HuH-7.5 (cell line): ENCODE measurements around the gene VAV1.
A peak's percentile ranks its signal among the peaks of the same experiment; 100 is the strongest.
"Not testable (repeated sequence)": the region's sequence is repeated elsewhere in the genome, so short reads cannot be mapped to it uniquely, and the experiment has no call there.

Experiments used
- DNase-seq: peaks from one replicate; pipeline ENCODE4 v3.0.0; 2011; ENCODE audit warnings: low spot score

Gene VAV1

DNA sequence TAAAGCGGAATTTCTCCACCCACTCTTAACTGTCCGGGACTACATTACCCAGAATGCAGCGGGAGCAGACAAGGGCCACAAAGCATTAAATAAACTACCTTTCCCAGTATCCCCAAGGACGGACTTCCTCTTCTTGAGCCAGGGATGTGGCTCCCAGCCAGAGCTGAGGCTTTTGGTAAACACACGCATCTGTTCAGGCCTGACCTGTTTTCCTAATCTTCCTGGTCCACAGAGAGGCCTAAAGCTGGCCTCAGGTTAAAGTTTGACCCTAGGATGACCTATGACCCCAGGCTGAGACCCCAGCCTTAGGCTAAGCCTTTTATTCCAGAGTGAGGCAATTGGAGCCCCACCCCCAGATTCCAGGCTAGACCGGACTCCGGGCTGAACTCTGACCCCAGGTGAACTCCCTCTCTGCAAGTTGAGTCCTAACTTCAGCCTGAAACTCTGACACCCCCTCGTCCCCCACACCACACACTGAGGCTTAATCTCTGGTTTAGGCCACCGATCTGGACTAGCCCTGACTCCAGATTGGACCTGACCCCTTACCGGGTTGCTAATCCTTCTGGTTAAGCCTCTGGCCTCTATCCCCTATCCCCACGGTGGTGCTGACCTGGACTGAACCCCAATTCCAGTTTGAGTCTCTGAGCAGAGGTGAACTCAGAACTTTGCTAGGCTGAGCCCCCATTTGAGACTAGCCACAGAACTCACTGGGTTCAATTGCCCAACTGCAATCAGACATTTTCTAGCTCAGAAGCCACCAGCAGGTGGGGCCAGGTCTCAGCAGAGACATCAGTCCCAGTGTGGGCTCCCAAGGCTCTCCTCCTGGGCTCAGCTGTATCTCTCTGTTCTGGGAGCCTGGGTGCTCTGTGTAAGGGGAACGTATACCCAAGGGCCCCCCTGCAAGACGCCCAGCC, 34.4 kb upstream of the VAV1 start:
- peak; percentile 88 for DNase-seq

DNA sequence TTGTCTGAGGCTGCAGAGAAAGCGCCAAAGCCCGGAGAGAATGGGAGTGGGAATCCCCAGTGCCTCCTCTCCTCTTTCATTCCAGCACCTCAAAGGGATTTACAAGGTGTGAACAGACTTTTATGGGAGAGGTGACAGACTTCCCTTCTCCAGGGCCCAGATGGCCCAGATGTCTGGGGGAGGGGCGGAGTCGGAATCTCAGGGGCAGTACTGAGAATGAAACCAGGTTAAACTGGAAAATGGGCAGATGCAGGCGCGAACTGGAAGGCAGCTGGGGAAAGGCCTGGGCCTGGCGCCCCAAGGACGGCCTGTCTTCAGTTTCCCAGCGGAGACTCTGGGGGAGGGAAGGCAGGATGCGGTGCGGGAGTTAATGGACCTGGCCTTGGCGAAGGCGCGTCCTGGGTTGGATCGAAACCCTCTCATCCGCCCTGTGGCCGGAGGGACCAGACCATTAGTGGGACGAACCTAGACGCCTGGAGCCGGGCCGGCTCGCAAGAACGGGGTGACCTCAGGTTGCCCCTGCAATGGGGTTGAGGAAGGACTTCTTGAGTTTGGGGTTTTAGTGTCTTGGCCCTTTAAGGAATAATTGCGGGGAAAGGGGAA, 33.6 kb upstream of the VAV1 start:
- DNase-seq = no peak

DNA sequence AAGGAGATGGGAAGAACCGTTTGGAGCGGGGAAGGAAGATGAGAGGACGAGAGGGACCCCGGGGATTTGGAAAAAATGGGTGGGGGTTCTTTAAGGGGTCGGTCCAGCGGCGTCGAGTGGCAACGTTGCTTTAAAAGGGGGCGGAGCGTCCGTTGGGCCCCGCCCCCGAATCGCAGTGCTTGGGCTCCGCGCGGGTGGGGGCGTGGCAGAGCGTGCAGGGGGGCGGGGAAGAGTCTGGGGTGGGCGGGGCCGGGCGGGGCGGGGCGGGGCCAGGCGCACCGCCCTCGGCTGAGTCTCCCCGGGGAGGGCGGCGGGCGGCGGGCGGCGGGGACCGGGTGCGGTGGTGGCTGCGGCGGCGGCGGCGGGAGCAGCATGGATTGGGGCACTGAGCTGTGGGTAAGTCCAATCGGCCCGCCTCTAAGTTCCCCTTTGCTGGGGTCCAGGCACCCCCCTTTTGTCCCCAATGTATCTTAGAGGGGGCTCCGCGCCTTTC, 33.1 kb upstream of the VAV1 start, which contains the start of gene TRIP10:
TRIP10 (plus strand) TSS at position 291 of the 493 bp plus-strand sequence; CDS start at position 373, 82 bp downstream.
- DNase-seq = peak; percentile 76

DNA sequence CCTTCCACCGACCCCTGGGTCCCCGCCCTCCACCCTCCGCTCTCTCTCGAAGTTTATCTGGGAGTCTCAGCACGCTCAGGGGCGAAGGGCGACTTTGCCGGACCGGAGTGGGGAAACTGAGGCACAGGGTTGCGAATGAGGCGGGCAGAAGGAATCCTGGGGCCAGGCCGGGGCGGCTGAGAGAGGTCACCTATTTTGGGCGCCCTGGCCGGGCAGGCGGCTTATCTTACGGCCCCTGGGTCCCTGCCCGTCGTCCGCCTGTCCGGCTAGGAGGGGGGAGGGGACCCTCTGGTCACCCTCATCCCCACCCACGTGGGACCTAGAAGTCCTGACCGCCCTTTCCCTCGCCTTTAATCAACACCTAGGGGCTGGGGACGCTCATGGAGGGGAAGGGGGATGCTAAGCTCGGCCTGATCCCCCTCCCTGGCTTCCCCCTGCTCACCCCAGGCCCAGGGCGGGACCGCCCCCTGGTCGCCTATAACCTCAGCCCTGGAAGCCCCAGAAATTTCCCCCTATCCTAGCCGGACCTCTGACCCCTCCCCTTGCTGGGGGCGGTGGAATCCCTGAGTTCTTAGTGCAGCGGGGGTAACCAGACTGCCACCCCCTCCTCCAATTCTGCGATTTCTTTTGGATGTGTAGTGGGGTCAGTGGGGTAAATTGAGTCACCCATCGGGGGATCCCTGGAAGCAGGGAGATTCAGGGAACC, 32.5 kb upstream of the VAV1 start:
- DNase-seq = peak; percentile 90

DNA sequence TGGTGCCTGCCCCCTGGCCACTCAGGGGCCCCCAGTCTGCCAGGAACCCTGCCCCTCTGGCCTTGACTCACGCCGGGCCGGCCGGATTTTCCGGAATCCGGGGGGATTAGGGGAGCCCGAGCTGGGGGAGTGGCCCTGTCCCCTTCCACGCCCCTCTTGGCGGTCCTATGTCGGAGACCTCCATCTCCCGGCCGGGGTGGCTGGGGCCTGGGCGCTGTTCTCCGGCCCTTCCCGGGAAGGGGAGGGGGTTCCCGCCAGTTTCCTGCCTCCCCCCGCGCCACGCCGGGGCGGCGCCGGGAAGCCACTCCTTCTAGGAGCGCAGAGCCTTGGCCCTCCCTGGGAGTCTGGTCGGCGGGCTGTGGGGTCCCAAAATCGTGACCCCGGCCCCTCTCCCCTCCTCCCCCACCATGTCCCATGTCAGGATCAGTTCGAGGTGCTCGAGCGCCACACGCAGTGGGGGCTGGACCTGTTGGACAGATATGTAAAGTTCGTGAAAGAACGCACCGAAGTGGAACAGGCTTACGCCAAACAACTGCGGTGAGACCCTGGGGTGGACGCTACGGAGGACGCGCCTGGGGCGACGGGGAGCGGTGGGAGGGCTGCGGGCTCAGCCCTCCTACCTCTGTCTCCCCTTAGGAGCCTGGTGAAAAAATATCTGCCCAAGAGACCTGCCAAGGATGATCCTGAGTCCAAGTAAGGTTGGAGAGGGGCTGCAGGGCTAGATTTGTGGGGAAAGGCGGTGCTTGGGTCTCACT, 31.7 kb upstream of the VAV1 start:
- DNase-seq = no peak

DNA sequence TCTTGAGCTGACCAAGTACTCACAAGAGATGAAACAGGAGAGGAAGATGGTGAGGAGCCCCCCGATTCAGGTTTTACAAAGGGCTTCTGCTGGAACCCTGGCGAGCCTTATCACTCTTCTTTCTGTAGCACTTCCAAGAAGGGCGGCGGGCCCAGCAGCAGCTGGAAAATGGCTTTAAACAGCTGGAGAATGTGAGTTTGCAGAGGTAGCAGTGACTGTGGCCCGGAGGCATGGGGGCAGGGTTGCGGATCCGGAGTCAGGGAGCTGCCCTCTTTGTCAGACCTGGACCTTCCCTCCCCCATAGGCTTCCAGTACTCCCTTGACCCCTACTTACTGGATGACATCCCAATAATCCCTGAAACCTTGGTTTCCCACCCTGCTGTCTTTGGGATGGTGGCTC, 29.4 kb upstream of the VAV1 start:
- no peak for DNase-seq

DNA sequence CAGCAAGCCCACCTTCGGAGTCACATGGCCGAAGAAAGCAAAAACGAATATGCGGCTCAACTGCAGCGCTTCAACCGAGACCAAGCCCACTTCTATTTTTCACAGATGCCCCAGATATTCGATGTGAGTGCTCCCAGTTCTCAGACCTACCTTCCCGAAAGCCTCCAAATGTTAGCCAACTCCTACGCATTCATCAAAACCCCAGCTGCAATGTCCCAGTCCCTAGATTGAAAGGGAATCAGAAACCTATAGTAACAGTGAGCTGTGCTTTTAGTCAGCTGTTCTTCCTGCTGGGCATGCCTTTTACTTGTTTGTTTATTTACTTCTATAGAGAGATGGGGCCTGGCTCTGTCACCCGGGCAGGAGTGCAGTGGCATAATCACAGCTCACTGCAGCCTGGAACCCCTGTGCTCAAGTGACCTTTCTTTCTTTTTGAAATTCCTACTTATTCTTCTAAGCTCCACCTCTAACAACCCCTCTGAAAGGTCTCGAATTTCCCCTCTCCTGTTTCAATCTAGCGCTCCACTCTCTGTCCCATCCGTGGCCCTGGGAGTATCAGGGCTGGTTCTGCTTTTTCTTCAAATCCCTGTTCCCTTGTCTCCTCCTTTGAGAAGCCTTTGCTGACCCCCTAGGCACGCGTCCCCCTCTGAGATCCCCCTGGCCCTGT, 28.7 kb upstream of the VAV1 start:
- DNase-seq = no peak

DNA sequence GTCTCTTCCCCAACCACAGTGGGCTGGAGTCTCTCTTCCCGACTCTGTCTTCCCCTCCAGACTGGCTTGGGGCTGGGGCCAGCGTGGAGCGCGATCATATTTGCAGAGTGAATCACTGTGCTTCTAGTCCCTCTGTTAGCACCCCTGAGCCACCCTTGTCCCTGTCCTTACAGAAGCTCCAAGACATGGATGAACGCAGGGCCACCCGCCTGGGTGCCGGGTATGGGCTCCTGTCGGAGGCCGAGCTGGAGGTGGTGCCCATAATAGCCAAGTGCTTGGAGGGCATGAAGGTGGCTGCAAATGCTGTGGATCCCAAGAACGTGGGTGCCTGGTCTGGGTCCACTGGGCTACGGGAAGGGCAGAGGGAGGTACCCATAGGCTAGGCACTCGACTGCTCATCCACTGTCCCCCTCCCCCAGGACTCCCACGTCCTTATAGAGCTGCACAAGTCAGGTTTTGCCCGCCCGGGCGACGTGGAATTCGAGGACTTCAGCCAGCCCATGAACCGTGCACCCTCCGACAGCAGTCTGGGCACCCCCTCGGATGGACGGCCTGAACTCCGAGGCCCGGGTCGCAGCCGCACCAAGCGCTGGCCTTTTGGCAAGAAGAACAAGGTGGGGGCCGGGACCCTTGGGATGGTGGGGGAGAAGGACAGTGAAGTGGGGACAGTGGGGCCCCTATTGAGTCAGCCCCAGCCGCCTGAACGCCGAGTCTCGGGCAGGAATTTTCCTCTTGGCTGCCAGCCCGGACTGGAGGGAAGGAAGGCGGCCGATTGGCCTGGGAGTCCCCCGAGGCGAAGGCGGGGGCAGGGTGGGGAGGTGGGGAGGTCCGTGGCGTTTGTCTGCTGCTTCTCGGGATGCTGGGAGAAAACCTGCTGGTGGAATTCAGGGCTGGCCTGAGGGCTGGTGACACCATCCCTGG, 27.9 kb upstream of the VAV1 start:
- DNase-seq = no peak

DNA sequence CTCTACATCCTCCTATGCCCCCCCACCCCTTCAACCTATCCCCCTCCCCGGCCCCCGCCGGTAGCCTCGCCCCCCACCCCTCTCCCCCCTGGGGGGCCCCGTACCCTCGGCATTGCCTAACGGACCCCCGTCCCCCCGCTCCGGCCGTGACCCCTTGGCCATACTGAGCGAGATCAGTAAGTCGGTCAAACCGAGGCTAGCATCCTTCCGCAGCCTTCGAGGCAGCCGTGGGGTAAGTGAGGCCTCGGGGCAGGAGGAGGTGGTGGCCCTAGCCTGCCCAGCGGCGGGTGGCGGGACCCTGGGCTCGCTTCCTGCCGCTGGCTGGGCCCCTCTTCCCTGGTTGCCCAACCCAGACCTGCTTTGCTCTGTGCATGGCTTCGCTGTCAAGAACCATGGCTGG, 26.5 kb upstream of the VAV1 start:
- no peak for DNase-seq

DNA sequence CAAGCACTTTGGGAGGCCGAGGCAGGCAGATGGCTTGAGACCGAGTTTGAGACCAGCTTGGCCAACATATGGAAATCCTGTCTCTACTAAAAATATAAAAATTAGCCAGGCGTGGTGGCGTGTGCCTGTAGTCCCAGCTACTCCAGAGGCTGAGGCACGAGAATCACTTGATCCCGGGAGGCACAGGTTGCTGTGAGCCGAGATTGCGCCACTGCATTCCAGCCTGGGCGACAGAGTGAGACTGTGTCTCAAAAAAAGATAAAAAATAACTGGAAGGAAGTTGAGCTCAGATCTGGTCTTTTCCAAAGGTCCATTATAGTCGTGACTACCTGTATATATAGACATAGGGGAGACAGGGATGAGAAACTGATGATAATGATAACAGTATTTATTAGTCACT, 24.0 kb upstream of the VAV1 start:
- DNase-seq = not testable (repeated sequence)

DNA sequence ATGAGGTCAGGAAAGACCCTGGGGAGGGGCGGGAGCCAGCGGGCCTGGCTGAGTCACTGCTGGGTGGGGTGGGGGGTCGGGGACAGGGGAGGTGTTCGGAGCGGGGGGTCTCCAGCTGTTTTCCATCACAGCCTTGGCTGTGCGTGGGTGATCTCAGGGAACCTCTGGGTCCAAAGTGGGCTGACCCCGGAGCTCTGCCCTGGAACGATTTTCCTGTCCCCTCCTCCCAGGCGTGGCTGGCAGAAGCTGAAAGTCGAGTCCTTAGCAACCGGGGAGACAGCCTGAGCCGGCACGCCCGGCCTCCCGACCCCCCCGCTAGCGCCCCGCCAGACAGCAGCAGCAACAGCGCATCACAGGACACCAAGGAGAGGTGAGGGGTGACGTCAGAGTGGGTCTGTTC, 22.4 kb upstream of the VAV1 start:
- no peak for DNase-seq

DNA sequence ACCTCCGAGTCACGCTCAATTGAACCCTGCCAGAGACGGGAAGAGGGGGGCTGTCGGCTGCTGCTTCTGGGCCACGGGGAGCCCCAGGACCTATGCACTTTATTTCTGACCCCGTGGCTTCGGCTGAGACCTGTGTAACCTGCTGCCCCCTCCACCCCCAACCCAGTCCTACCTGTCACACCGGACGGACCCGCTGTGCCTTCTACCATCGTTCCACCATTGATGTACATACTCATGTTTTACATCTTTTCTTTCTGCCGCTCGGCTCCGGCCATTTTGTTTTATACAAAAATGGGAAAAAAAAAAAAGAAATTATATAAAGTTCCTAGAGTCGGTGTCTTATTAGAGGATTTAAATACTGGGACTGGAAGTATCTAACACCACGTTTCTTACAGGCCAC, 21.3 kb upstream of the VAV1 start:
- DNase-seq = no peak

DNA sequence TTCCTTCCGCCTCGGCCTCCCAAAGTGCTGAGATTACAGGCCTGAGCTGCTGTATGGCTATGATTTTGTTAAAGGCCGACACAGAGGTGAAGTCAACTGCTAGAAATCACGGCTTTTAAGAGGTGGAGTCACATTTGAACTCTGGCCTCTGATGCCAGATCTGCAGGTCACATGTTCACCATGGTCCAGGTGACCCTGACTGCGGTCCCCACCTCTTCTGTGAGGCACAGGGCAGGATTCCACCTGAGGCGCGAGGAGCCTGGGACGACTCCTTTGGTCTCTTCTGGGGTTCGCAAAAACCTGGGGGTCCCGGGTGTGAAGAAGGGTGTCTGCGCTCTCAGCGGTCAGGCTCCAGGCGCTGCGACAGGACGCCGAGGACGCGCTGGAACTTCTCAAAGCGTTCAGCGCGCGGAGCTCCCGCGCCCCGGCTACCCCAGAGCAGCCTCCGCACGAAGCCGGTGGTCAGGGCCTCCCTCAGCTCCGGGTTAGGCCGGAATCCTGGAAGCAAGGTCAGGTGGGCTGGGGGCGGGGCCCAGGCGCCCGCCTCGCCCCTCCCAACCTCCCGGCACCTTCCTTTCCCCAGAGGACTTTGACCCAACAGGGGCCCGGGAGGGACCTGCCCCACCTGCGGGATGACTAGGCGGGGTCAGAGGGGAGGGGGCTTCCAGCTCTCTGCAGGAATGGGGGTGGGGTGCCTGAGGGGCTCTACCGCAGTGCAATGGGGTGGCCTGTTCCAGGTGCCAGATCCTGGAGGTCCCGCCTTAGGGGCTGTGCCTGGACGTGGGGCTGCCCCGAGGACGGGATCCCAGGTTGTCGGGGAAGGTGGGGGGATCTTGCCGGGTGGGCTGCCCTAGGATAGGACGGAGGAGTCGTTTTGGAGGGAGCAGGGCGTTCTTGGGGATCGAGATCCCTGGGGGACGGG, 20.0 kb upstream of the VAV1 start:
- peak; percentile 87 for DNase-seq

DNA sequence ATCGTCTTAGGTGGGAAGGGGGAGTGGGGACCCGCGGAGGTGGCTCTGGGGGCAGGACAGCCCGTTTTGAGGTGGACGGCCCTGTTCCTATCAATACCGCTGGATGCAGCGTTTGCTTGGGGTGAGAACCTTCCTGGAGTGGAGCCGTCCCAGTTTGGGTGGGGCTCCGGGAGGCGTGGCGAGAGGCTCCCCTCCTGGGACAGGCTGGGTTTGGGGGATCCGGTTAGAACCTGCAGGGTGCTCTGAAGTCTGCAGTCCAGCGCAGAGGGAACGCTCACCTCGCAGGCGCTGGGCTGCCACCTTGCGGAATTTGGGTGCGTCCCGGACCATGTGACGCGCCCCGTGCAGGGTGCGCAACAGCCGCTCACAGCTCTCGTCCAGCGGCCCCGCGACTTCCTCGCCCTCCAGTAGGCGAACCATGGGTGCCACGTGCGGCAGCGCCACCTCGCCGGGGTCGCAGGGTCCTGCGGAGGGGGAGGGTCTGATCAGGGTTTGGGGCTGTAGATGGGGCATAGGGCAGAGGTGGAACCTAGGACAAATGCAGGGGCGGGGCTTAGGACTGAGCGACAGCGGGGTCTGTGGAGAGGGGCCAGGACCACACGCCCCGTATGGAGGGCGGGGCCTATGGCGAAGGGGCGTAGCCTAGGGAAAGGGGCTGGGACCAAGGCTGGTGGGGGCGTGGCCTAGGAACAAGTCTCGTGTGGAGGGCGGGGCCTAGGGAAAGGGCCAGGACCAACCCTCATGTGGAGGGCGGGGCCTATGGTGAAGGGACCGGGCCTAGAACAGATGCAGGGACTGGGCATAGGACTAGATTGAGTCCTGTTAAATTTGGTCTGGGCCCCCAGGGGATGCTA, 19.1 kb upstream of the VAV1 start:
- DNase-seq = peak; percentile 96

DNA sequence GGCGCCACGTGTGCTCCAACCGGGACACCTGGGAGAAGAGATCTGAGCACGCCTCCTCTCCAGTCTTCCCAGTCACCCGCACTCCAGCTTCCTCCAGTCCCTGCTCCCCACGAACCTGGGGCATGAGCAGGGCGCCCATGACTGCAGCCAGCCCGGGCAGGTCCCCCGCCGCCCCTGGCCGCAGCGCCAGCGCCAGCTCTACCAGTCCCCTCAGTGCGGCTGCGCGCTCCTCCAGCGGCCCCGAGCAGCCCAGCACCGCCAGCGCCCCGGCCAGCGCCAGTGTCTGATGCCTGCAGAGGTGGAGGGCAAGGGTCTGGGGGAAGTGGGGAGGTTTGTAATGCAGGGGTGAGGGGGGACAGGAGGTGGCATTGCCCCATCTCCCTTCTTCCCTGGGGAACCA, 18.4 kb upstream of the VAV1 start:
- DNase-seq = no peak

DNA sequence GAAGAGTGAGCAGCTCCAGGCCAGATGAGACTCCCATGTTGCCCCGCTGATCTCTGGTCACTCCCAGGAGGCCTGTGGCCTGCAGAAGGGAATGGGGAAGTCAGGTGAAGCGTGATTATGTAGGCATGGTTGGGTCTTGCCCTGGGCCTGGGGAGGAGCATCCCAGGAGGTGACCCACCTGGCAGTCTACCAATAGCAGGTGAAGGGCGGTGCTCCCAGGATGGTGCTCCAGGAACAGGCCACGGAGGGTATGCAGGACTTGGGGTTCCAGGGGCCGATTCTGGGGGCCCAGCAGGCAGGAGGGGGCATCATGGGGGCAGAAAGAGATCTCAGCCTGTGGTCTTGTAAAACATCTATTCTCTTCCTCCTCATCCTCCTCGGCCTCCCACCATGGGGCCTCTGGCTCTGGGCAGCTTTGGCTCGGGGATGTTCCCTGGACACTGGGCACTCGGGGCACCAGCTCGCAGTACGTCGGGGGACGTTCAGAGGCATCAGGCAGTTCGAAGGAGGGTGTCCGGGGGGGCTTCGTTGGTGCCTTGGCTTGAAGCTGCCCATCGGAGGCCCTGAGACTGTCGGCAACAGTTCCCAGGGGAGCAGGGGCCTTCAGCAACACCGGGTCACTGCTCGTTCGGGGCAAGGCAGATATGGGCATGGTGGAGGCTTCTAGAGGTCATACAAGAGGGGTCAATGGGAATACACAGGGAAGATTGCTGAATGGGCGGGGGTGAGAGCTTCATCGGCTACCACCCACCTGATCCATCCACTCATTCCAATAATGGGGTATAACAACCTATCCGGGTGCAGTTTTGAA, 17.6 kb upstream of the VAV1 start:
- DNase-seq = no peak

DNA sequence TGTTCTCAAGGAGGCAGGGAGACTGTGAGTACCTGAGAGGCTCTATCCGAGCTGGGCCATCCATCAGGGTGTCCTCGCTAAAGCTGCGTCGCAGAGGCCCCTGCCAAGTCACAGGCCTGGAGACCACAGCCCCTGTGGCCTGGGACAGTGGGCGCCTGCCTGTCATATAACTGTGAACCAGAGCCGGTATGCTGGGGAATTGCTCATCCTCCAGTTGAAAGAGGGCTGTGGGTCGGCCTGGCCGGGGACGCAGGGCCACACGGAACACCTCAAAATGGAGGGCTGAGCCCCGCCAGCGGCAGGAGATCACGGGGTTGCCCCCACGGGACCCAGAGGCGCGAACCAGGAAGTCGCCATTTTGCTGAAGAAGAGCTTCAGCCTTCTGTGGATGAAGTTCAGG, 11.9 kb upstream of the VAV1 start:
- no peak for DNase-seq
